Activated CD4-positive, alpha-beta T cell treated with anti-CD3 and anti-CD28 coated beads, Interleukin-2, amount 10 ng/mL, durations not matched to agents 24 days and 14 days (primary cell): Measurements from ENCODE around the gene SAMMSON. TPM values are rescaled to one million over a fixed set of nuclear protein-coding genes. Genes with fewer than 3 reads are reported as not detected.

Experiments
- DNase-seq: peaks from one replicate; pipeline ENCODE4 v3.0.0; 2022
- H3K27ac Mint-ChIP-seq: one replicate; pipeline ENCODE4 v1.8.0; 2022; ENCODE audit warnings: mild to moderate bottlenecking, mixed read lengths
- H3K27me3 Mint-ChIP-seq: one replicate; pipeline ENCODE4 v1.8.0; 2022; ENCODE audit warnings: mixed read lengths
- H3K36me3 Mint-ChIP-seq: one replicate; pipeline ENCODE4 v1.8.0; 2022; ENCODE audit warnings: low read depth, mild to moderate bottlenecking, mixed read lengths
- H3K4me1 Mint-ChIP-seq: one replicate; pipeline ENCODE4 v1.8.0; 2021; ENCODE audit warnings: mixed read lengths
- H3K4me3 Mint-ChIP-seq: one replicate; pipeline ENCODE4 v1.8.0; 2022; ENCODE audit warnings: mild to moderate bottlenecking, moderate library complexity, mixed read lengths
- H3K9me3 Mint-ChIP-seq: one replicate; pipeline ENCODE4 v1.8.0; 2021; ENCODE audit warnings: mixed read lengths
- intact Hi-C: fragments of 100-400 bp; cut with micrococcal nuclease; formaldehyde crosslinking; loops from one replicate; pipeline ENCODE4 v1.15.1; 2023
- total RNA-seq: library from RNA; stranded (reverse); gene quantifications from 2 replicates; pipeline ENCODE4 v1.2.3, GENCODE V29; 2022

SAMMSON gene
- total RNA-seq, 1 donor from 2014 or later, result not detected

GRCh38 chr3:70078778-70079177 is 79.2 kb downstream of the SAMMSON start:
- no peak overlapping the region for H3K27ac Mint-ChIP-seq
- DNase-seq, result no peak
- no peak overlapping the region for H3K4me3 Mint-ChIP-seq
- H3K9me3 Mint-ChIP-seq, result no peaks in the 10 kb centered on the region
- no peaks in the 10 kb centered on the region for H3K36me3 Mint-ChIP-seq
- peaks cover 8% of the 10 kb centered on the region for H3K27me3 Mint-ChIP-seq
- intact Hi-C loops, result no loop called here
- H3K4me1 Mint-ChIP-seq, result no peaks in the 10 kb centered on the region

DNA sequence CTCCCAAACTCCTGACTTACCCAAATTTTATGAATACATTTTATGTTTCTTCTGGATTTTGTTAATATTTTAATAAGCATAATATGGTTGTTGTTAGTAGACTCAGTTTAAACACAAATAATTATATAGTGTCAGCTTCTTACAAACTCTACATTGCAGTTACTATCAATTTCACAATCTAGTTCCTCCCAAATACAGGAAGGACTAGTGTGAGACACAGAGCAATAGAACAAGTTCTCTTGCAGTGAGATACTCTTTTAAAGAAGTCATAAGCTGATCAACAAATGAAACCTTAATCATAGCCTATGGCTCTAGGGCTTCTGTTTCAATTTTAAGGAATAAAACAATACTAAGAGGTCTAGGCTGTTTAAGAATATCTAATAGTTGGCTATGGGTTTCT is 86.1 kb downstream of the SAMMSON start:
- DNase-seq, result no peak
- no peaks in the 10 kb centered on the region for H3K36me3 Mint-ChIP-seq
- H3K4me1 Mint-ChIP-seq, result no peaks in the 10 kb centered on the region
- peaks cover 1% of the 10 kb centered on the region for H3K27me3 Mint-ChIP-seq
- intact Hi-C loops, result no loop called here
- H3K4me3 Mint-ChIP-seq, result no peak overlapping the region
- H3K9me3 Mint-ChIP-seq, result no peaks in the 10 kb centered on the region
- H3K27ac Mint-ChIP-seq, result no peak overlapping the region

GRCh38 chr3:70086336-70086735 is 86.8 kb downstream of the SAMMSON start:
- no peaks in the 10 kb centered on the region for H3K4me1 Mint-ChIP-seq
- no peak for DNase-seq
- H3K36me3 Mint-ChIP-seq, result no peaks in the 10 kb centered on the region
- H3K9me3 Mint-ChIP-seq, result no peaks in the 10 kb centered on the region
- peaks cover 1% of the 10 kb centered on the region for H3K27me3 Mint-ChIP-seq
- intact Hi-C loops, result no loop called here
- H3K4me3 Mint-ChIP-seq, result no peak overlapping the region
- no peak overlapping the region for H3K27ac Mint-ChIP-seq

DNA sequence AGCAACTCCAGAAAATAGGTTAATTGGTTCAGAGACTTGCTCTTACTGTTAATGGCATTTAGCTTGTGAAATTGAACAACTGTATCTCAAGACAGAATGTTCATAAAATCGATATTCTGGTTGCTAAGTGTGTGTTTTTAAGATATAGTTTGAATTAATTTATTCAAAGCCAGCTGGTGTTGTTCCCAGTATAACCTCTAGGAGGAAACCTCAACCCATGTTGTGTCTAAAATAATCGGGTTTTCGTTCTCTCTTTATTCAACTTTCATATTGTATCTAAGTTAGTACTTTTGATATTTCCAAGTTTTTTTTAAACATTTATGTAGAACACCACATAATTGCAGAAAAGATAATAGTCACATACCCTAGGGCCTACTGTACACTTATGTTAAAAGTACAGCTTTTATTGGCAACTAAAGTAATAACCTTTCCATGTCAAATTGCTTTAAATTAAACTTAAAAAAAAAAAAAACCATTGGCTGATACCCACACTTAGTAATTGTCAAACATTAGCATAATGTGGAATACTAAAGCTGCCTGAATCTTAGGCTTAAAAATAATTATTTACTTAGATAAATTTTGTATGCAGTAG is 90.9 kb downstream of the SAMMSON start:
- no peaks in the 10 kb centered on the region for H3K9me3 Mint-ChIP-seq
- no peak overlapping the region for H3K4me3 Mint-ChIP-seq
- intact Hi-C loops, result no loop called here
- H3K4me1 Mint-ChIP-seq, result no peaks in the 10 kb centered on the region
- H3K36me3 Mint-ChIP-seq, result no peaks in the 10 kb centered on the region
- no peak for DNase-seq
- H3K27ac Mint-ChIP-seq, result no peak overlapping the region
- H3K27me3 Mint-ChIP-seq, result peaks cover 1% of the 10 kb centered on the region

GRCh38 chr3:70094197-70094596 is 94.7 kb downstream of the SAMMSON start:
- peaks cover 1% of the 10 kb centered on the region for H3K27me3 Mint-ChIP-seq
- intact Hi-C loops, result no loop called here

GRCh38 chr3:70095260-70095659 is 95.7 kb downstream of the SAMMSON start:
- DNase-seq, result no peak
- H3K4me1 Mint-ChIP-seq, result peaks cover 2% of the 10 kb centered on the region
- intact Hi-C loops, result no loop called here
- H3K27me3 Mint-ChIP-seq, result peaks cover 5% of the 10 kb centered on the region
- H3K9me3 Mint-ChIP-seq, result no peaks in the 10 kb centered on the region
- no peak overlapping the region for H3K27ac Mint-ChIP-seq
- H3K4me3 Mint-ChIP-seq, result no peak overlapping the region
- H3K36me3 Mint-ChIP-seq, result no peaks in the 10 kb centered on the region

More at GRCh38 chr3:70094197-70094596, 94.7 kb downstream of the SAMMSON start:
- no peaks in the 10 kb centered on the region for H3K9me3 Mint-ChIP-seq
- no peaks in the 10 kb centered on the region for H3K36me3 Mint-ChIP-seq
- H3K27ac Mint-ChIP-seq, result no peak overlapping the region
- no peak for DNase-seq
- H3K4me3 Mint-ChIP-seq, result no peak overlapping the region
- peaks cover 2% of the 10 kb centered on the region for H3K4me1 Mint-ChIP-seq

DNA sequence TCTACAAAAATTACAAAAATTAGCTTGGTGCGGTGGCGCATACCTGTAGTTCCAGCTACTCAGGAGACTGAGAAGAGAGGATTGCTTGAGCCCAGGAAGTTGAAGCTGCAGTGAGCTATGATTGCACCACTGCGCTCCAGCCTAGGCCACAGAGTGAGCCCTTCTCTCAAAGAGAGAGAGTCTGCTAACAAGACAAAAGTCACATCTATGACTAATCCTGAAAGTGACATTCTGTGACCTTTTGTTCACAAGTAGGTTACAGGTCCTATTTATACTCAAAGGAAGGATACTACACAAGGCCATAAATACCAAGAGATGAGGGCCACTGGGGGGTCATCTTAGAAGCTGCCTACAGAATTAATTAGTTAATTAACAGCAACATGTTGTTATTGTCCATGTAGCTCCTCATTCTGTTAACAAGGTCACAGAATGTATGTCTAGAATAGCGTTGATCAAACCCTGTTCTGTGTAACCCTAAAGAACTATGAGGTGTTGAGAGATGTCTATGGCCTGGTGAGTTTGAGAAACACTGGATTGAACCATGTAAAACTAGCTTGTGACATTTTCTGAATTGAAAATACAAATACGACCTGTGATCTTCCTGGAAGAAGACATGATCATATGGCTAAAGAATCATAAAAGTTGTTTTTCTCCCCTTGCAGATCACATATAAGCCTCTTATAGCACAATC is 97.0 kb downstream of the SAMMSON start:
- no peak overlapping the region for H3K4me3 Mint-ChIP-seq
- no peaks in the 10 kb centered on the region for H3K9me3 Mint-ChIP-seq
- intact Hi-C loops, result no loop called here
- DNase-seq, result no peak
- H3K4me1 Mint-ChIP-seq, result peaks cover 2% of the 10 kb centered on the region
- no peak overlapping the region for H3K27ac Mint-ChIP-seq
- H3K36me3 Mint-ChIP-seq, result no peaks in the 10 kb centered on the region
- H3K27me3 Mint-ChIP-seq, result peaks cover 5% of the 10 kb centered on the region

- Mint-ChIP-seq H3K27me3 (peaks cover 5% of the 10 kb centered on the region), H3K9me3 (no peaks in the 10 kb centered on the region)
- intact Hi-C loops, result no loop called here
Observed at GRCh38 chr3:70097084-70097483, 97.6 kb downstream of the SAMMSON start.

DNA sequence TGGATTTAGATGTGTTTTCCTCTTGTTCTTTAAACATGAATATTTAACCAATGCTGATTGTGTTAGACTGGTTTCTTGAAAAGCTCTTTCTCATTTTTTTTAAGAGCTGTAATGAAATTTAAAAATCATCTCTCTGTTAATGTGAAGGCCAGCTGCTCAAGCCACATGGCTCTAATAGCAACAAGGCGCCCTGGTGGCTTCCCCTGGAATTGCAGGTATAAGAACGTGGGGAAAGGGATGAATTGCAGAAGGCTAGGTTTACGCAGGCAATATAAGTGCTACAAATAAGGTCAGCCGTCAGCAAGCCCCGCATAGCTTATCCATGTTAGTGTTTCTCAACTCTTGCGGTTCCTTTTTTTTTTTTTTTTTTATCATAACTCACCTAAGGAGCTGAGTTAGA is 108.5 kb downstream of the SAMMSON start:
- peak; percentile 60 for DNase-seq
- no peaks in the 10 kb centered on the region for H3K27me3 Mint-ChIP-seq
- intact Hi-C loops, result no loop called here

More at GRCh38 chr3:70097084-70097483, 97.6 kb downstream of the SAMMSON start:
- no peak for DNase-seq
- Mint-ChIP-seq H3K4me3 (no peak overlapping the region), H3K4me1 (peaks cover 2% of the 10 kb centered on the region), H3K36me3 (no peaks in the 10 kb centered on the region), H3K27ac (no peak overlapping the region)

DNA sequence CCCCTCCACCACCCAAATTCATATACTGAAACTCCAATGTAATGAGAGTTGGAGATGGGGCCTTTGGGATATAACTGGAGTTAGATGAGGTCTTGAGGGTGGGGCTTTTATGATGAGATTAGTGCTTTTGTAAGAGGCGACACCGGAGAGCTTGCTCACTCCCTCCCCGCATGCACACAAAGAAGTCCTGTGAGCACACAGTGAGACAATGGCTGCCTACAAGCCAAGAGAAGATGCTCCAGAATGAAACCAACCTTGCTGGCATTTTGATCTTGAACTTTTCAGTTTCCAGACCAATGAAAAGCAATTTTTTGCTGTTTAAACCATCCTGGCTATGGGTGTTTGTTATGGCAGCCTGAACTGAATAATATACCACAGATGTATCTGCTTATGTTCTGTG is 109.0 kb downstream of the SAMMSON start:
- intact Hi-C loops, result no loop called here
- Mint-ChIP-seq H3K27me3 (peaks cover under 1% of the 10 kb centered on the region), H3K4me3 (no peak overlapping the region), H3K36me3 (no peaks in the 10 kb centered on the region), H3K27ac (no peak overlapping the region), H3K9me3 (no peaks in the 10 kb centered on the region), H3K4me1 (no peaks in the 10 kb centered on the region)
- no peak for DNase-seq

More for the DNA sequence above, 108.5 kb downstream of the SAMMSON start:
- Mint-ChIP-seq H3K27ac (no peak overlapping the region), H3K9me3 (no peaks in the 10 kb centered on the region), H3K4me1 (no peaks in the 10 kb centered on the region), H3K4me3 (no peak overlapping the region), H3K36me3 (no peaks in the 10 kb centered on the region)

DNA sequence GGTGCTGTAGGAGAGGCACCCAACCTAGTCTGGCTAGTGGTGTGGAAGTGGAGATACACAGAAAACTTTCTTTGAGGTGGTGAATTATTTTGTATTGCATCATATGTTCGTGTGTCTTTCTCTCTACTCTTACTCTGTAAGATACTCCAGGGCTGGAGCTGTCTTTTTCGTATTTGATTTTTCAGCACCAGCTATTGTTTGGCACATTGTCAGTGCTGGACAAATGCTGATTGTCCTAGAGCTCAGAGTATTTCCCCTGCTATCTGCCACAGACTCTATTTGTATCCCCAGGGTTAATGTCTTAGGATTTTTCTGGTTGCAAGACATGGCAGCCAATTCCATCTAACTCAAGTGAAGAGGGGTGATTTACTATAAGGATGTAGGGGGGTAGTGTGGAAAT is 110.5 kb downstream of the SAMMSON start:
- Mint-ChIP-seq H3K36me3 (no peaks in the 10 kb centered on the region), H3K9me3 (no peaks in the 10 kb centered on the region), H3K27ac (no peak overlapping the region)

DNA sequence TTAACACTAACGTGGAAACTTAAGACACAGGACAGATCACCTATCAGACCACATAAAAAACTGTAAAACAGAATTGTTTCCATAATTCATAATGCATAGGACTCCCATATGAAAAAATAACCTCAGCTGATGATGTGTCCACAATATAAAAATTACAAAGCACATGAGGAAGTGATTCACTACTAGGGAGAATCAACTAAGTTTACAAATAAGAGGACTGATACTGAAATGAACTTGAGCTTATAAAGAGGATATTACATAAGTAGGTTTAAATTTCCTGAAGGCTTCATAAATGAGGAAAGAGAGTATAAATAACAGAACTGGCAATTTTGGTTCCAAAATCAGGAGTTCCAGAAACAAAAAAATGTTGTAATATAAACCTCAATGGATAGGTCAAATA is 111.9 kb downstream of the SAMMSON start:
- Mint-ChIP-seq H3K4me1 (no peaks in the 10 kb centered on the region), H3K4me3 (no peak overlapping the region), H3K36me3 (no peaks in the 10 kb centered on the region), H3K27ac (no peak overlapping the region), H3K27me3 (peaks cover 6% of the 10 kb centered on the region), H3K9me3 (no peaks in the 10 kb centered on the region)
- DNase-seq, result no peak
- intact Hi-C loops, result no loop called here

More for the DNA sequence above, 110.5 kb downstream of the SAMMSON start:
- Mint-ChIP-seq H3K4me1 (no peaks in the 10 kb centered on the region), H3K4me3 (no peak overlapping the region), H3K27me3 (peaks cover 3% of the 10 kb centered on the region)
- intact Hi-C loops, result no loop called here
- peak; percentile 23 for DNase-seq

GRCh38 chr3:70112751-70113150 is 113.2 kb downstream of the SAMMSON start:
- H3K4me3 Mint-ChIP-seq, result no peak overlapping the region
- no peak overlapping the region for H3K27ac Mint-ChIP-seq
- H3K4me1 Mint-ChIP-seq, result no peaks in the 10 kb centered on the region
- no peaks in the 10 kb centered on the region for H3K36me3 Mint-ChIP-seq
- intact Hi-C loops, result no loop called here
- no peaks in the 10 kb centered on the region for H3K9me3 Mint-ChIP-seq
- H3K27me3 Mint-ChIP-seq, result peaks cover 6% of the 10 kb centered on the region
- no peak for DNase-seq

- intact Hi-C loops, result no loop called here
- Mint-ChIP-seq H3K27me3 (peaks cover 6% of the 10 kb centered on the region), H3K4me1 (no peaks in the 10 kb centered on the region), H3K9me3 (no peaks in the 10 kb centered on the region), H3K4me3 (no peak overlapping the region), H3K36me3 (no peaks in the 10 kb centered on the region), H3K27ac (no peak overlapping the region)
- DNase-seq, result no peak
Observed at GRCh38 chr3:70114431-70114830, 114.9 kb downstream of the SAMMSON start.

- H3K4me1 Mint-ChIP-seq, result no peaks in the 10 kb centered on the region
- no peak overlapping the region for H3K4me3 Mint-ChIP-seq
- no peaks in the 10 kb centered on the region for H3K9me3 Mint-ChIP-seq
- H3K36me3 Mint-ChIP-seq, result no peaks in the 10 kb centered on the region
- H3K27ac Mint-ChIP-seq, result no peak overlapping the region
- peaks cover 3% of the 10 kb centered on the region for H3K27me3 Mint-ChIP-seq
- intact Hi-C loops, result no loop called here
- no peak for DNase-seq
Observed at GRCh38 chr3:70119879-70120278, 120.3 kb downstream of the SAMMSON start.
